PC-3 (cell line): ENCODE measurements around the gene MAP3K7CL. TPM values are rescaled to one million over a fixed set of nuclear protein-coding genes. Genes with fewer than 3 reads are reported as not detected.

Experiments
- ATAC-seq: fragments of 200-7000 bp; cut with Tn5 transposase; 2 replicates; pipeline ENCODE4 v1.9.1; 2020; ENCODE audit warnings: mild to moderate bottlenecking, moderate library complexity
- BruUV-seq: library from RNA; stranded (reverse); fragments of 400-500 nt; replicated peaks from 2 replicates; lab custom pipeline; 2021; lab: Mats Ljungman, UMichigan
- CTCF ChIA-PET: fragments of 300-600 bp; sonication (Branson Sonifier 250); formaldehyde crosslinking; loops from one replicate; lab custom pipeline; 2022; ENCODE audit warnings: antibody characterized with exemption; lab: Charles Lee
- POLR2A ChIA-PET: fragments of 300-600 bp; sonication (Branson Sonifier 250); formaldehyde crosslinking; loops from one replicate; lab custom pipeline; 2022; ENCODE audit warnings: antibody characterized with exemption; ENCODE audit not compliant: unreplicated experiment; lab: Charles Lee
- DNase-seq: peaks from one replicate; pipeline ENCODE4 v3.0.0-alpha.2; 2015
- H2AFZ ChIP-seq: fragments of 300-600 bp; sonication (generic); 2 replicates; pipeline ENCODE4 v1.6.0; 2016; ENCODE audit warnings: antibody characterized with exemption, low read length
- H3F3A ChIP-seq: fragments of 300-600 bp; sonication (generic); one replicate; pipeline ENCODE4 v1.6.0; 2017; ENCODE audit warnings: antibody characterized with exemption, low read length, control low read depth, mild to moderate bottlenecking; ENCODE audit not compliant: unreplicated experiment
- H3K27ac ChIP-seq: fragments of 300-600 bp; sonication (generic); 2 replicates; pipeline ENCODE4 v1.5.1; 2016; ENCODE audit warnings: mild to moderate bottlenecking, low read length
- H3K27me3 ChIP-seq: fragments of 300-600 bp; sonication (generic); 2 replicates; pipeline ENCODE4 v1.6.1; 2016; ENCODE audit warnings: low read length, mixed read lengths
- H3K36me3 ChIP-seq: fragments of 300-600 bp; sonication (generic); 2 replicates; pipeline ENCODE4 v1.6.1; 2016; ENCODE audit warnings: low read depth, mixed run types, low read length, mixed read lengths
- H3K4me1 ChIP-seq: fragments of 300-600 bp; sonication (generic); 2 replicates; pipeline ENCODE4 v1.5.1; 2016; ENCODE audit warnings: low read length; ENCODE audit not compliant: insufficient read depth
- H3K4me2 ChIP-seq: fragments of 300-600 bp; sonication (generic); 2 replicates; pipeline ENCODE4 v1.6.0; 2016; ENCODE audit warnings: low read length
- H3K4me3 ChIP-seq: fragments of 300-600 bp; sonication (generic); 2 replicates; pipeline ENCODE4 v1.5.1; 2016; ENCODE audit warnings: mild to moderate bottlenecking, low read length, mixed read lengths
- H3K79me2 ChIP-seq: fragments of 300-600 bp; sonication (generic); 2 replicates; pipeline ENCODE4 v1.6.1; 2017; ENCODE audit warnings: low read length, mixed read lengths
- H3K9ac ChIP-seq: fragments of 300-600 bp; sonication (generic); 2 replicates; pipeline ENCODE4 v1.6.0; 2016; ENCODE audit warnings: mild to moderate bottlenecking, low read length
- H3K9me2 ChIP-seq: fragments of 300-600 bp; sonication (generic); replicated peaks from 2 replicates; pipeline ENCODE4 v1.6.1; 2016; ENCODE audit warnings: mixed run types, low read length, mixed read lengths
- H3K9me3 ChIP-seq: fragments of 300-600 bp; sonication (generic); 2 replicates; pipeline ENCODE4 v1.6.1; 2016; ENCODE audit warnings: low read length, mixed read lengths
- H4K20me1 ChIP-seq: fragments of 300-600 bp; sonication (generic); 2 replicates; pipeline ENCODE4 v1.6.1; 2016; ENCODE audit warnings: low read length, mixed read lengths
- EZH2 ChIP-seq: fragments of 300-600 bp; sonication (generic); IDR thresholded peaks from one replicate; pipeline ENCODE4 v1.6.1; 2017; ENCODE audit warnings: antibody characterized with exemption, mild to moderate bottlenecking, low read length; ENCODE audit not compliant: unreplicated experiment
- EZH2phosphoT487 ChIP-seq: fragments of 300-600 bp; sonication (generic); IDR thresholded peaks from 2 replicates; pipeline ENCODE4 v1.6.1; 2018; ENCODE audit warnings: mild to moderate bottlenecking, antibody characterized with exemption, low read length, borderline replicate concordance
- intact Hi-C: fragments of 100-400 bp; cut with micrococcal nuclease; formaldehyde crosslinking; loops from 2 replicates; pipeline ENCODE4 v1.9.0; 2023
- total RNA-seq: library from RNA; depleted of rRNA; stranded (reverse); fragments of >200 nt; gene quantifications from 2 replicates; pipeline ENCODE4 v1.2.3, GENCODE V29; 2014
- TF ChIP-seq, protein P1 (sequence below): fragments of 300-600 bp; sonication (generic); conservative IDR thresholded peaks from 2 replicates; pipeline ENCODE4 v1.5.1; 2017; ENCODE audit warnings: antibody characterized with exemption, low read depth, mild to moderate bottlenecking, low read length

Gene MAP3K7CL
- total RNA-seq, 1 experiment from 2014 or later, result 1.3 TPM

DNA sequence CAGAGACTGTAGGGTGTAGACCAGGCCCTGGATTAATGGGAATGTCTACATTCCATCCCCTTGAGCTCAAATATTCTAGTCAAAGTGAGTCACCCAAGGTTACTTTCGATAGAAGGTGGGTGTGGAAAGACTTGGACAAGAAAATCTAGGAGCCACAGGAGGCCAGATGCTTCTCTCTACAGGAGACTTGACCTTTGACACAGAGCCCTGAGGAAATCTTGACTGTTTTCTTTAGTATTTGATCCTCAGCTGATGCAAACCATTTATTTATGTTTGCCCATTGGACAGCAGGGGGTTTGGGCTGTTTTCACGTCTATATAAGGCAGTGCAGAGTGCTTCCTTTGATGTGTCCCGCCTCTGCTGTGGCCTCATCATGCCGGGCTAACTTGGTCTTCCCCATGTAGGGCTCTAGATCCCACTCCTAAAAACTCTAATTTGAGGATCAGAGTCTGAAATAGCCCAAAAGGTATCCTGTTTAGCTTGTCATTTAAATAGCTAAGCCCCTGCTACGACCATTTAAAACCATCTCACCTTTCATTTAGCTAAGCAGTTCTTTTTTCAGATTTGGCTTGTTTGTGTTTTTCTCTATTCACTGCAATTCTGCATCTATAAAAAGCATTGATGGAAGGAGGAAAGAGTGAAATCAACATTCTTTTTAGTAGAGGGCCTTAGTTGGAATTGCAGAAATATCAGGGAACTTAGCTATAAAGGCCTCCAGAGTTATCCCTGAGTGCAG, 15.5 kb upstream of the MAP3K7CL start:
- Histone ChIP-seq H3K9me2 (no peaks in the 10 kb centered on the region), H3K27me3 (no peaks in the 10 kb centered on the region), H3K79me2 (no peaks in the 10 kb centered on the region), H3K9me3 (no peaks in the 10 kb centered on the region), H3F3A (no peaks in the 10 kb centered on the region), H3K4me3 (no peak overlapping the region), H3K9ac (no peak overlapping the region), H2AFZ (peak overlapping the region; percentile 12; the same call in 1 of the 2 replicates), H3K4me1 (peaks cover 14% of the 10 kb centered on the region), H3K4me2 (peak overlapping the region; percentile 2; the same call in 1 of the 2 replicates), H4K20me1 (no peaks in the 10 kb centered on the region), H3K36me3 (no peaks in the 10 kb centered on the region), H3K27ac (peak overlapping the region; percentile 5; the same call in 1 of the 2 replicates)
- TSS peak; percentile 76 for BruUV-seq
- intact Hi-C loops, result loop anchor here (2.0 kb wide), 1 partner anchor 30 kb away; no protein-coding TSS in a partner anchor
- peak; percentile 99 for ATAC-seq
- TF ChIP-seq, protein P1, sequence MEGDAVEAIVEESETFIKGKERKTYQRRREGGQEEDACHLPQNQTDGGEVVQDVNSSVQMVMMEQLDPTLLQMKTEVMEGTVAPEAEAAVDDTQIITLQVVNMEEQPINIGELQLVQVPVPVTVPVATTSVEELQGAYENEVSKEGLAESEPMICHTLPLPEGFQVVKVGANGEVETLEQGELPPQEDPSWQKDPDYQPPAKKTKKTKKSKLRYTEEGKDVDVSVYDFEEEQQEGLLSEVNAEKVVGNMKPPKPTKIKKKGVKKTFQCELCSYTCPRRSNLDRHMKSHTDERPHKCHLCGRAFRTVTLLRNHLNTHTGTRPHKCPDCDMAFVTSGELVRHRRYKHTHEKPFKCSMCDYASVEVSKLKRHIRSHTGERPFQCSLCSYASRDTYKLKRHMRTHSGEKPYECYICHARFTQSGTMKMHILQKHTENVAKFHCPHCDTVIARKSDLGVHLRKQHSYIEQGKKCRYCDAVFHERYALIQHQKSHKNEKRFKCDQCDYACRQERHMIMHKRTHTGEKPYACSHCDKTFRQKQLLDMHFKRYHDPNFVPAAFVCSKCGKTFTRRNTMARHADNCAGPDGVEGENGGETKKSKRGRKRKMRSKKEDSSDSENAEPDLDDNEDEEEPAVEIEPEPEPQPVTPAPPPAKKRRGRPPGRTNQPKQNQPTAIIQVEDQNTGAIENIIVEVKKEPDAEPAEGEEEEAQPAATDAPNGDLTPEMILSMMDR, result no peak
- TF ChIP-seq EZH2, result no peak
- TF ChIP-seq EZH2phosphoT487, result no peak
- peak; percentile 88 for DNase-seq
- ChIA-PET POLR2A (interaction anchor here (0.6 kb wide), 1 partner anchor 233 kb away, joined by 4 read pairs; no protein-coding TSS in a partner anchor), CTCF (interaction anchor here (1.6 kb wide), 1 partner anchor 10 kb away, joined by 5 read pairs; no protein-coding TSS in a partner anchor)

DNA sequence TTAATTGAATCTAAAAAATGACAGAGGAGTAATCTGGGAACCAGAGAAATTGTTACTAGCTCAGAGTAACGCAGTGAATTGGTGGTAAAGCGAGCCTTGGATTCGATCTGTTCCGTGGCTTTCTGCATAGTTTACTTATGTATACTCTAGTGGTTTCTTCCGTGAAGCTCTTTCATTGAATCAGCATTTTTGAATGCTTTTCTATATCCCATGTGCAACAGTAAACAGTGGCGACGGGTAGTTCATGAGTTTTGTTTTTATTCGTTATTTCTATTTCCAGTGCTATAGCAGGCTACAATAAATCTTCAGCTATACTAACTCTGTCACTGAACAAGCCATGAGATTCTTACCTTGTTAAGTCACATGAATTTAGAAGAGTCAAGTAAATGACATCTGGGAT, 14.5 kb upstream of the MAP3K7CL start:
- Histone ChIP-seq H3K4me2 (no peak overlapping the region), H3K79me2 (no peaks in the 10 kb centered on the region), H3K9me2 (no peaks in the 10 kb centered on the region), H2AFZ (no peak overlapping the region), H3K4me1 (peaks cover 14% of the 10 kb centered on the region), H3K27me3 (no peaks in the 10 kb centered on the region), H3K9me3 (no peaks in the 10 kb centered on the region), H3F3A (no peaks in the 10 kb centered on the region), H4K20me1 (no peaks in the 10 kb centered on the region), H3K9ac (no peak overlapping the region), H3K27ac (no peak overlapping the region), H3K36me3 (no peaks in the 10 kb centered on the region), H3K4me3 (no peak overlapping the region)
- POLR2A ChIA-PET, result no interaction called here
- ATAC-seq (no peak), DNase-seq (no peak)
- intact Hi-C loops, result loop anchor here (2.0 kb wide), 1 partner anchor 29 kb away; no protein-coding TSS in a partner anchor
- TF ChIP-seq EZH2 (no peak), EZH2phosphoT487 (no peak)
- TF ChIP-seq, protein P1, result no peak
- BruUV-seq, result no TSS peak
- CTCF ChIA-PET, result no interaction called here

DNA sequence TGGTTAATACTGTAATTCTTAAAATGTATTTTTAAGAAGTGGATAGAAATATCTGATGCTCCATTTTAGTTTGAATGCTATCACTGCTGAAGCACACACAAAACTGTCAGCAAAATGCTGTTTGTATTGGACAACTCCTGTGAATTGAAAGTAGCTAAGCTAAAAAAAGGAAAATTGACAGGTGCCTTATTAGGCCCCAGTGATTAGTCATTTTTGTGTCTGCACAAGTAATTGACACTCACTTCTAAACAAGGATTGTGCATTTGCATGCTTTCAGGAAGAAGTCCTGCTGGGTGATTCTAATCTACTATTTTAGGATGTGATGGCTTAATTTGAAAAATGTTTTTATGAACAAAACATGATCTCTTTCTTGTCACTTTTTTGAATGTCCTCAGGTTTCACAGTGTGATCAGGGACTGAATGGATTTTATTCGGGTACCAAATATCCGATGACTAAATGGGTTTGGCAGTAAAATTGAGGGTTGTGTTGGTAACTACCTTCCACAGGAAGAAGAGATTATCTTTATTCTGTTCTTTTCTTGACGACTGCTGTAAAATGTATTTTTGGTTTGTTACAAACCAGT, 13.0 kb upstream of the MAP3K7CL start:
- POLR2A ChIA-PET, result no interaction called here

More for the DNA sequence above, 13.0 kb upstream of the MAP3K7CL start:
- ATAC-seq (no peak), DNase-seq (no peak)
- Histone ChIP-seq H3K9me3 (no peaks in the 10 kb centered on the region), H3K79me2 (no peaks in the 10 kb centered on the region), H3K9me2 (no peaks in the 10 kb centered on the region), H3K9ac (no peak overlapping the region), H3K4me1 (peaks cover 14% of the 10 kb centered on the region), H3K4me3 (no peak overlapping the region), H2AFZ (no peak overlapping the region), H3F3A (no peaks in the 10 kb centered on the region), H3K4me2 (no peak overlapping the region), H4K20me1 (no peaks in the 10 kb centered on the region), H3K27ac (no peak overlapping the region), H3K27me3 (no peaks in the 10 kb centered on the region), H3K36me3 (no peaks in the 10 kb centered on the region)
- no TSS peak for BruUV-seq
- CTCF ChIA-PET, result no interaction called here
- TF ChIP-seq, protein P1, result no peak
- TF ChIP-seq EZH2phosphoT487 (no peak), EZH2 (no peak)
- intact Hi-C loops, result no loop called here
